GM12801 (cell line): Measurements from ENCODE around the gene NFATC1.

ENCODE experiments used
- TF ChIP-seq, protein P1 (sequence below): IDR thresholded peaks from one replicate; pipeline ENCODE4 v1.5.1; 2011; ENCODE audit warnings: control low read depth; ENCODE audit not compliant: insufficient read length; ENCODE audit errors: extremely low read depth

Gene NFATC1

DNA sequence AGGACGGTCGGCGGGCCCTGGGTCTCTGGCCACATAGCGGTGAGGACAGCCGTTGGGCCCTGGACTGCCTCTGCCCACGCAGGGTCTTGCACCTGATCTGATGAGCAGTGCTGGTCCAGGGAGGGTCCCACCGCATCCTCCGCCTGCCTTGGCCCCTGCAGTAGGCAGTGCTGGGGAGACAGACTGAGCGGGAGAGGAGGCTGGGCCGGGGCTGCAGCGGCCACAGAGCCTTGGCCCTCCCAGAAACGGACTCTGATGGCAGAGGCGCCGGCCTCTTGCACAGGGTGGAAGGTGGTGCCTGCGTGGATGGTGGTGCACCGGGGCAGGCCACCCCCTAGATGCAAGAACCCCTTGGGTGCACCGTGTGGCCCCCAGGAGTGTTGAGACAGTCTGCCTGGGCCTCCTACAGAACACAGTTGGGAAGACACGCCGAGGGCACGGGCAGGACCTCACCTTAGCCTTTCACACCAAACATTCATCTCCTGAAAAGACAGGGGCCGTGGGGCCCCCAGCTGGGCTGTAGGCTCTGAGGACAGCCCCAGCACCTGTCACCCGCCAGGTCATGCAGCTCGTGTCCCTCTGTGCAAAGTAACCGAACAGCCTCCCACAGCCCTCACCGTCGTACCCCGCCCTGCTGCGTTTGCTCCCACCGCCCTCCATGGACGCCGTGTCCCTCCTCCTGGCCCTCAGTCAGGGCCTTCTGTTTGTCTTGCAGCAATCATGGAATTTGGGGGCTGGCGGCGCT is 36.8 kb downstream of the NFATC1 start:
- TF ChIP-seq, protein P1, sequence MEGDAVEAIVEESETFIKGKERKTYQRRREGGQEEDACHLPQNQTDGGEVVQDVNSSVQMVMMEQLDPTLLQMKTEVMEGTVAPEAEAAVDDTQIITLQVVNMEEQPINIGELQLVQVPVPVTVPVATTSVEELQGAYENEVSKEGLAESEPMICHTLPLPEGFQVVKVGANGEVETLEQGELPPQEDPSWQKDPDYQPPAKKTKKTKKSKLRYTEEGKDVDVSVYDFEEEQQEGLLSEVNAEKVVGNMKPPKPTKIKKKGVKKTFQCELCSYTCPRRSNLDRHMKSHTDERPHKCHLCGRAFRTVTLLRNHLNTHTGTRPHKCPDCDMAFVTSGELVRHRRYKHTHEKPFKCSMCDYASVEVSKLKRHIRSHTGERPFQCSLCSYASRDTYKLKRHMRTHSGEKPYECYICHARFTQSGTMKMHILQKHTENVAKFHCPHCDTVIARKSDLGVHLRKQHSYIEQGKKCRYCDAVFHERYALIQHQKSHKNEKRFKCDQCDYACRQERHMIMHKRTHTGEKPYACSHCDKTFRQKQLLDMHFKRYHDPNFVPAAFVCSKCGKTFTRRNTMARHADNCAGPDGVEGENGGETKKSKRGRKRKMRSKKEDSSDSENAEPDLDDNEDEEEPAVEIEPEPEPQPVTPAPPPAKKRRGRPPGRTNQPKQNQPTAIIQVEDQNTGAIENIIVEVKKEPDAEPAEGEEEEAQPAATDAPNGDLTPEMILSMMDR: no peak

DNA sequence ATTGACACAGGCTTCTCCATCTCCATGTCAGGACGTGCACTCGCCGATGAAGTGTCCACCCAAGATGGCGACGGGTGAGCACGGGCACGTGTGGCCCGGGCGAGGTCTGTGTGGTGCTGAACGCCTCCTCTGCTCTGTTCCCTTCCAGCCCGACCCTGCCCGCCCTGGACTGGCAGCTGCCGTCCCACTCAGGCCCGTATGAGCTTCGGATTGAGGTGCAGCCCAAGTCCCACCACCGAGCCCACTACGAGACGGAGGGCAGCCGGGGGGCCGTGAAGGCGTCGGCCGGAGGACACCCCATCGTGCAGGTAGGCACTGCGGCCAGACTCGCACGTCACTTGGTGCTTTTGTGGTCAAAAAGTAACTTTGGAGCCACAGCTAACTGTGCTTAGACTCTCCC is 37.7 kb downstream of the NFATC1 start:
- TF ChIP-seq, protein P1: no peak

DNA sequence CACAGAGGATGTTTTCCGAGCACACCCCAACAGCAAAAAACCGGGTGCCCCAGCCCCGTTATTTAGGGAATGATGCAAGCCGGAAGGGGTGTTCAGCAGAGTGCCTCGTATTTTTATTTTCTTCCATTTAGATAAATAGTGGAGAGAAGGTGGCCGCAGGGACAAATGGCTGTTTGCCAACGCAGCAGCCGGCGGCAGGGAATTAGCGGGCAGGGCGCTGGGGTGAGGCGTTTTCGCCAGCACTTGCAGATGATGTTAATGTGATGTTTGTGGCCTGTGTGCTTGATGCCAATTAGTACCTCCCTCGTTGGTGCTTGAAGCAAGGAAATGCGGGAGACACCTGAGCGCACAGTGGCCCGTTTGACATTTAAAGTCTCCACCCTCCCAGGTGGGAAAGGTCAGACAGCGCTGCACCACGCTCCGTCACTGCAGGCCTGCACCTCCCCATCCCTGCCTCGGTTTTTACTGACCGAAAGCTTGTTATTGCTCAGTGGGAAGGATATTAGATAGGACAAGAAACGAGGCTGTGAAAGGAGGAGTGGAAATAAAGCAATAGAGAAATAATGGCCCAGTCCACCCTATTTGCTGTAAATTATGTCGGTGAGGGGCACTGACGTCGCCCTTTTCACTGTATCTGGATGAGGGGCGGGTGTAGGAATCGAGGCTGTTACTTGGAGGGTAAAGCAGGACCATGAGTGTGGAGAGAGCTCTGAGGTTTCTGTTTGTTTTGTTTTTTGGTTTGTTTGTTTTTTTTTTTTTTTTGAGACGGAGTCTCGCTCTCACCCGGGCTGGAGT is 39.1 kb downstream of the NFATC1 start:
- TF ChIP-seq, protein P1: no peak

DNA sequence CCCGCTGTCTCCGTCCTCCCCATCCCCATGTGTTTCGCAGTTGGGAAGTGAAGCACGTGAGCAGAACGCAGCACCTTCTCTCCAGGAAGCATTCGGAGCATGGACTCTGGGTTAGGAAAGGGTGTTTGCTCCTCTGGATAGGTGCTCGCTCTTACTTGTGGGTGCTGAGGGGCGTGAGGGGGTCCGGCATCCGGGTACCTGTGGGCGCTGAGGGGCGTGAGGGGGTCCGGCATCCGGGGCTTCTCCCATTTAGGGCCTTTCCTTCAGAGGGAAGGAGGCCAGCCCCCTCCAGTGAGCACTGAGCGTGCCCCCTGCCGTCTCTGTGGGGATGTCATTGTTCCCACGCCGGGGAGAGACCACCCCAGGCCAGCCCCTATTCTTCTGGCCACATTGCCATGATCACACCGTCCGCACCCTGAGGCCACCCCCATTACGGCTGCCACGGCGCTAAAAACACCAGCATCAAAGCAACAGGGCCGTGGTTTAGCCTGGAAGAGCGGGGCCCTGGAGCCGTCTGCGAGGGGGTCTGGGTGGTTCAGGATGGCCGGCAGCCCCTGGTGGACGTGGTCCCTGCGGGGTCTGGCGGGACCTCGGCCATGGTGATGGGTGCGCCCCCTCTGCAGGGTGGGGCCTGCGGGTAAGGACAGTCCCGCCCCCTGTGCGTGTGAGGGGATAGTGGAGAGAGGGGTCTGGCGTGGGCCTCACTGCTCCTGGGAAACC is 41.0 kb downstream of the NFATC1 start:
- TF ChIP-seq, protein P1: no peak

DNA sequence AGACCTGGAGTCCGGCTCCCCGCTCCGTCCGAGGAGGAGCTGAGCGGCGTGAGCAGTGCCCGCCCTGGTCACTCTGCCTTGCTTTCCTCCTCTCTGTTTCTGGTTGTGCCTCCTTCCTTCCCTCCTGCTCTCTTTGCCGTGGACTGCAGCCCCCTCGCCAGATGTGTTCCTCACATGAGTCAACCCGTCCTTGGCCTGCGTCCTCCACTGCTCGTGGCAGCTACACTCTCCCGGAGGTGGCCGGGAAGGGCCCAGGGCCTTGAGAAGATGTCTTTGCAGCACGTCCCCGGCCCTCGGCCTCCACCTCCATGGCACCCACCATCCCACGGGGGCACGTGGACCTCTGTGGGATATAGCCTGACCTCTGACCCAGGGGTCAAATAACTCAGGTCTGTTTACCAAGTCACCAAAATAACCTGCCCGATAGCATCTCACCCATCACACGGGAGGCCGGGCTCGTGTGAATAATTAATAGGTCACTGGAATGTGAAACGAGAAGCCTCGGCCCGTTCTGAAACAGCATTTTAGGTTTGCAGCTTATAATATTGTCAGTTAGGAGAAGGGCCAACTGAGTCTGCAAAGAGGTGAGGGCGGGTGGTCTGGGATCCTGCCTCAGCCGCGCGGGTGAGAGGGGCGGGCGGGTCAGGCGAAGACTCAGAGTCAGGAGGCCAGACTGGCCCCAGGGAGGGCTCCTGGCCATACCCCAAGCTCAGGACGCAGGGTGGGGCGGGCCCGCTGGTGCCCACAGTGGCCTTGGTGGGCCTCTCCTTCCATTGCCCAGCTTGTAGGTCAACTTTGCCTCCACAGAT is 42.6 kb downstream of the NFATC1 start:
- TF ChIP-seq, protein P1: no peak

DNA sequence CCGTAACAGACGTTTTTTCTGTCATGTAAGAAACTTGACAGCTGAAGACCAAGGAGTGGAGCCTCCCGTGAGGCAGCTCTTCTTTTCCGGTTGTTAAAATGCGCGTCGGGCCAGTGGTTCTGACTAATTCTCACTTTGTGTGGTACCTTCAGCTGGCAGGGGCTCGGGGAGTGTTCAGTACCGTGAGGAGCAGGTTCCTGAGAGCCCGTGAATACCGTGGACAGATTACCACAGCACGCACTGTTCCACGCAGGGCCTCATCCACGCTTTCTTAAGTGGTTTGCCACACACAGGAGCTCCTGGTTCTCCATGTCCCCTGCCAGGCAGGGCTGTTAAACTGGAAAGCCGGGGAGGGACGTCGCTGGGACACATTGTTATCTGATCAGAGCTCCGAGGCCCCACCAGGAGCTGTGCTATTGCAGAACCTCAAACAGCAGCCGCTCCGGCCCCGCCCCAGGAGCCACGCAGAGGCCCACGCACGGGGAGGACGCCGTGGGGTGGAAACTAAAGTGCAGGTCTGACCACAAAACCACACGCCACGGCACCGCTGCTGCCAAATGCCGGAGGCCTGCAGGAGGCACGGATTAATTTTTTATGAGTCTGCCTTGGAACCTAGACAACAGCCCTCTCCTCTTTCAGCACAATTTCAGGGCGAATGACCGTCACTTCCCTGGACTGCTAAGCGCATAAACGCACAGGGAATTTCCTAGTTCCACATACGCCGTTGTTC is 43.3 kb downstream of the NFATC1 start:
- TF ChIP-seq, protein P1: no peak
